Activated T-cell treated with anti-CD3 and anti-CD28 coated beads, Interleukin-2, amount 50 U/mL, for 48 hours (primary cell): Measurements from ENCODE around the gene MAPK6.
"Not testable (repeated sequence)": the region's sequence is repeated elsewhere in the genome, so short reads cannot be mapped to it uniquely, and the experiment has no call there.

Experiments
- DNase-seq, 2 experiments: peaks; one replicate each; pipeline ENCODE4 v3.0.0-alpha.2; 2020

The MAPK6 gene

DNA sequence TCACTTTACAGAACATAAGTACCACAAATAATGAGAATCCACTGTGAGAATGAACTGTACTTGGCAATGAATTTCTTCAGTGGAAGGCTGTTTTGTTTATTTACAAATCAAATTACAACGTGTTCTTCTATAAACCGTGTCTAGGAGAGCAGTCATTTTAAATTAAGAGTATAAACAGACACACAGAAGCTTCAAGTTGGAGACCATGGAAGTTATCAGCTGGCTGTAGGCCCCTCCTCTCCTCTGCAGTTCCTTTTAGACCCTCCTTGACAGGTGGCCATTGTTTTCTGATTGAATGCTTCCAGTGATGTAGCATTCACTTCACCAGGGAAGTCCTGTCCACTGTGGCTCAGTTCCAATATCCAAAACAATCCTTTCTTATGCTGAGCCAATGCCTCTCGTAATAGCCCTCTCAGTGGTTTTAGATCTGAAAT is 7.3 kb upstream of the MAPK6 start:
- DNase-seq: no peak

DNA sequence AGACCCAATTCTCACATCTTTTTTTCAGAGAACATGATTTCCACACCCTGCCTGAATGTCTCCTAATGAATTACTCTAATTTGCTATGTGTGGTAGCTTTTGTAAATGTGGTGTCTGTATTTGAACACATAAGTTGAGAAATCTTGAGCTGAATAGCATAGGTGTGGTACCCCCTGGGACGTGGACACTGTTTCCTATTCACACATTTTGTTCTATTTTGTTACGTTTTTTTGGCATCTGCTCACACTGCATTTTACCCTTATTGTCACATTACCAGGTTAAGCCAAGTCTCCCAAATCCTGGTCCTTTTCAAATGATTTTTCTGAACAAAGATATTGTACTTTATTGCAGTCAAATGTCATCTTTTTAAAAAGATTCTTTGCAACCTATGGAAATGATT is 6.8 kb upstream of the MAPK6 start:
- DNase-seq: no peak

DNA sequence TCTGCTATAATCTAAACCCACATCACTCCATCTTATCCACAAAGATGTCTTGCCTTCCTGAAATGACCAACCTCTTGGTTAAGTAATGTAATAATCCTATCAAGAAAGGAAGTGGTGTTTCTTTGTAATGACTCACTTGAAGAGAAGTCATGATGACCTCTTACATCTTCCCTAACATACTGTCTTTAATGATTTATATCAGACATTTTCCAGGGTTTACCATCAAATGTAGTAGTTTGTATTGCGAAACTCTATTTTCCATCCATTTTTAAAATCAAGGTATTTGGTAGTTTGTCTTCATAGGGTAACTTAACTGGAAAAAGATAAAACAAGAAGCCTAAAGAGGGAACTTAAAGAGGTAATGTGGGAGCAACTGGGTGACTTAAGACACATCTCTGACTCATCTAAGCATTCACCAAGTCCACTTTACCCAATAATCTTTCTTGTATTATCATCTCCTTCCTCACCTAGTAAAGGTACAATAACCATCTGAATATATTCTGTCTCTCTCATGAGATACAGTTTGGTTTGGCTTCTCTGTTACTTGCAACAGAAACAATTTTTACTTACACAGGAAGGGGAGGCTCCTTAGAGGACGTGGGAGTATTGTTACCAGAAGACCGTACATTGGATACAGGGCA is 5.7 kb upstream of the MAPK6 start:
- no peak for DNase-seq

DNA sequence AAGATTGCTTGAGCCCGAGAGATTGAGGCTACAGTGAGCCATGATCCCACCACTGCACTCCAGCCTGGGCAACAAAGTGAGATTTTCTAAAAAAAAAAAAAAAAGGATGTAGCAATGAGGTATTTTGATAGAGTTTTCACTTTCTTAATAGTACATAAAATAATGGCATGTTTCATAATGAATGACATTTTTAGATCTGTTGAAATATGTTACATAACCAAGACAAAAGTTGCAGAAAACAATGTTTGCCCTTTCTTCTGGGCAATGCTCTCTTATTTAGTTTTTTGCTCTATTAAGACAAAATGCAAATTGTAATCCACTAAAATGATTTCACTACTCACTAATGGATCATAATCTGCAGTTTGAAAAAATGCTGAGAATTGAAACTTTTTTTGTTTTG is 4.4 kb upstream of the MAPK6 start:
- DNase-seq: no peak

DNA sequence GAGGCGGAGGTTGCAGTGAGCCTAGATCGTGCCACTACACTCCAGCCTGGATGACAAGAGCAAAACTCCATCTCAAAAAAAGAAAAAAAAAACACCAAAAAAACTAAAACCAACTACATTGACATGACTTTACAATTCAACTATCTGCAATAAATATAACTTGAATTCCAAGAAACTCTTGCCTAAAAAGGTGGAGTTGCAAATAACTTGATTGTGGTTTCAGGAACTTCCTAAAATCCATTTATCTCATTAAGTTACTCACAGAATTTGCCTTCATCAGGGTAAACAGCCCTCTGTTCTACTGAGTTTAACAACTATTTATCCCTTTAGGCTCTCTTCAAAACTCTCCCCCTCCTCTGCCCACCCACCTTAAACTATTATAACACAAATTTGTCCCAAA is 2.7 kb upstream of the MAPK6 start:
- no peak for DNase-seq

DNA sequence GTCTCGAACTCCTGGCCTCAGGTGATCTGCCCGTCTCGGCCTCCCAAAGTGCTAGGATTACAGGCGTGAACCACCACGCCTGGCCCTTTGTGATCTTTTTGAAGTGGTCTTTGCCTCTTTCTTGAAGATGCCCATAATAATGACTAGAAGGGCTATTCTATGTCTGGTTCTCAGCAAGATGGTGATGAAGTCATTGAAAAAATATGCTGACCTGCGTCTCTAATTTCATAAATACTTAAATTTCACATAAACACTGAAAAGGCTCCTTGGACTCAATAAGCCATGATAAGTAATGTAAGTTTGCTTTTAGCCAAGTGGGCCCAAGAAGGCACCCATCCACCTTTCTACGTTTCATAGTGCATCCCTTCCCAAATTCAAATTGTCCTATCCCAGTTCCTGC is 775 bp upstream of the MAPK6 start:
- no peak for DNase-seq

DNA sequence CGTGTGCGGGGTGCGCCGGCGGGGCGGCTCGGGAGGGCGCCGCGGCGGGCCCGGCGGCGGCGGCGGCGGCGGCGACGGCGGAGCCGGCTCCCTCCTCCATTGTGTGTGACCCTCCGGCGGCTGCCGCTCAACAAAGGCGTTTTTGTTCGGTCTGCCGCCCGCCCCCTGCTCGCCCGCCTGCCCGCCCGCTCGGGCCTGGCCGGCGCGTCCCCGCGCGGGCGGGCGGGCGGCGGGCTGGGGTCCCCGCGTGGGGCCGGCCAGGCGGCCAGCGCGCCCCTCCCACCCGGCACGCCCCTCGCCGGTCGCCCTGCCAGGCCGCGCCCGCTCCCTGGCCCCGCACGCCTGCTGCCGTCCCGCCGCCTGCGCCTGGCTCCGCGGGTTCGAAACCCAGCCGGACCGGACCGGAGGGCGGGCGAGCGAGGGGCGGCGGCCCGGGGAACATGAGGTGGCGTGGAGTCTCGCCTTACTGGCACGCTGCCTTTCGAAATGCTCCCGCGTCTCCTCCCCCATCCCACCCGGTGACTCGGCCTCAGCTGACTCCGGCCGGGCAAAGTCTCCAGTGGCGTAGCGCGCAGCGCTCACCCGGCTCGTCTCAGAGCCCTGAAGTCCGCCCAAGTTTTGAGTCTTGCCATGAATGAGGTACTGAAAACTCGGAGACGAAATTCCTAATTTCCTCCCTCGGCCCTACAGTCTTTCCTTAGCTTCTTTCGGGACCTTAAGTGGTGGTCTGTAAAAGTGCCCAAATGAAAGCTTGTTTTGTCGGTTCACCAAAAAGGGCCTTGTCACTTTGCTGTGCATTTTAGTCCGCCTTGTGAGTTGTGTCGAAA is 588 bp downstream of the MAPK6 start:
- DNase-seq: peak; percentile 82 to 84

DNA sequence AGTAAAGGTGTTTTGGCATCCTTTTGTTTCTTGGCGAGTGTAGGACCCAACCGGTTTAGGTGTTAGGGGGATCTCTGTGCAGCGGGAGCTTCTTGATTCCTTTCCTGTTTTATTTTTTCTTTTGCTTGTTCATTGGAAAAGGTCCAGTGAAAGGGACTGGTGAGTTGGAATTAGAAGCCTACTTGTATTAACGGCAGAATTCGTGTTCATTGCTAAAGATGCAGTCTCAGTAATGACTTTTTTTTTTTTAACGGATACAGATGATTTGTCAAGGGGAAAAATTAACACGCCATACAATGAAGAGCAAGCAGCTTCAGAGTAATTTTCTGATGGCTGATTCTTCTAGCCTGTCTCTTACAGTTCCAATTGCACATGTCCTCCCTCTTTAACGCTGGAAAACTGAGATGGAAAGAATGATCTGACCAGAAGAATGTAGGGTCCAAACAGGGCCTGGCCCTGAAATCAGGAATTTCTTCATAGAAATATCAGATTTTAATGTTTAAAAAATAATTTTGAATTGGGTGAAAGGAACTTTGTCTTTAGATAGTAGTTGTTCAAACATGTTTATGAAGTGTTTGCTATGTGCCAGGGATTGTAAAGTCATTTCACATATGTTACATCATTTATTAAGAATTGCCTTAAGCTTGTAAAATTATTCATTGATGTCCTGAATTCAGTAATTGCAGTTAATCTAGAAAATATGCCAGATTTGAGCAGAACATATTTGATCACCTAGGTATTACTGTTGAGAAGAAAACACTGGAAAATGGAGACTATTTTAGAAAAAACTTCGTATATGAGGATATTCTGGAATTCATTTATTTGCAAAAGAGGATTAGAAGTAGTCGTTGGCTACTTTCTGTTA is 1.4 kb downstream of the MAPK6 start:
- DNase-seq: no peak

DNA sequence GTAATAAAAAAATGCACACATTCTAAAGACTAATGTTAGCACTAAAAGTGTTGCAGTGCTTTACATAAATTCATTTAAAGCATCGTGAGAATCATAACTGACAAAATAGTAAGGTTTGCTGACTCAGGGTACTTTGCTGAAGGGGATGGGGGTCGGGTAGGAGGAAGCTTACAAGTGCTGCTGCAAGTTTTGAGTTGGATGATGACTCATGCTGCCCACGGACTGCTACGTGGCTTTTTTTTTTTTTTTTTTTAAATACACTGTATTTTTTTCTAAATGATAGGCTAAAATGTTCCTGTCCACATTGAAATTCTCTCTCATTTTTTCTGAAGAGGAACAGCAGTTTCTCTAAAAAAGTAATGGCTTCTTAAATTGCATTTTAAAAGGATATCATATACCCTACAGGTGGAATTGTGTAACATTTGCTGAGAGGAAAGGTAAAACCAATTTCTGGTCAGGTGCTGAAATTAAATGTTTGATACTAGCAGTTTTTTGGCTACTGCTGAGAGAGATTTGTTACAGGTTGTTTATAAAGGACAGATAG is 2.2 kb downstream of the MAPK6 start:
- peak; percentile 59 to 68 for DNase-seq

DNA sequence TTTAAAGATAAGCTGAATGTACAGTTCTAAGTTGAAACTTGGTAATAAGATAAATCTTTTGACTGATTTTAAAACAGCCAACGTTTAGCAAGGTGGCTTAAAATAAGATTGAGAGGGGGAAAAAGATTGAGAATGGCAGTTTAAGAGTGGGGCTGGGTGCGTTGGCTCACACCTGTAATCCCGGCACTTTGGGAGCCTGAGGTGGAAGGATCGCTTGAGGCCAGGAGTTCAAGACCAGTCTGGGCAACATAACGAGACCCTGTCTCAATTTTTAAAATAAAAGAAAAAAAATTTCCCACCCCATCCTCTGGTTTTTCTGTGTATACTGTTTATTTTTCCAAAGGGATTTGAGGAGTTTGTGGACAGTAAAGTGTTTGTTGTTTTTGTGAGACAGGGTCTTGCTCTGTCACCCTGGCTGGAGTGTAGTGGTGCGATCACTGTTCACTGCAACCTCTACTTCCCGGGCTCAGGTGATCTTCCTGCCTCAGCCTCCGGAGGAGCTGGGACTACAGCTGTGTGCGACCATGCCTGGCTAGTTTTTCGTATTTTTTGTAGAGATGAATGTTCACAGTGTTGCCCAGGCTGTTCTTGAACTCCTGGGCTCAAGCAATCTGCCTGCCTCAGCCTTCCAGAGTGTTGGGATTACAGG is 3.0 kb downstream of the MAPK6 start:
- no peak for DNase-seq

DNA sequence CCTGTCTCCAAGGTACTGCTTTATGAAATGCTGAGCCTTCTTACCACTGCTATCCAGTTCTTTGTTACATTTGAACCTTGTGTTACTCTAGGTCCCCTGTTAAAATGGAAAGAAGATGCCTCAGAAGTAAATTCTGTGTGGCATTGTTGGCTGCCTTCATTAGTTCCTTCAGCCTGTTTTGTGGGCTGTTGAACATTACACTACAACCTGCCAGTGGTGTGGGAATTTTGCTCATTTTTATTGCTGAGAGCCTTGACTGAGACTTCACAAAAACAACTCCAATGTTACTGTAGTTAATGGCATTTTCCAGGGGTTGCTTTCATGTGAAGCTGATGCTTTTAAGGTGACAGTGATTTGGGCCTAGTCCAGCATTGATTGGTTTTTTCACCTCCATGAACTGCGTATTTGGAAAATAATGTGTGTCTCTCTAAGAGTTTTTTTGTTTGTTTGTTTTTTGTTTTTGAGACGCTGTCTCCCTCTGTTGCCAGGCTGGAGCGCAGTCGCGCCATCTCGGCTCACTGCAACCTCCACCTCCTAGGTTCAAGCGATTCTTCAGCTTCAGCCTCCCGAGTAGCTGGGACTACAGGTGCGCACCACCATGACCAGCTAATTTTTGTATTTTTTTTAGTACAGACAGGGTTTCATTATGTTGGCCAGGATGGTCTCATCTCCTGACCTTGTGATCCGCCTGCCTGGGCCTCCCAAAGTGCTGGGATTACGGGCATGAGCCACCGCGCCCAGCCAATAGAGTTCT is 4.3 kb downstream of the MAPK6 start:
- no peak for DNase-seq

DNA sequence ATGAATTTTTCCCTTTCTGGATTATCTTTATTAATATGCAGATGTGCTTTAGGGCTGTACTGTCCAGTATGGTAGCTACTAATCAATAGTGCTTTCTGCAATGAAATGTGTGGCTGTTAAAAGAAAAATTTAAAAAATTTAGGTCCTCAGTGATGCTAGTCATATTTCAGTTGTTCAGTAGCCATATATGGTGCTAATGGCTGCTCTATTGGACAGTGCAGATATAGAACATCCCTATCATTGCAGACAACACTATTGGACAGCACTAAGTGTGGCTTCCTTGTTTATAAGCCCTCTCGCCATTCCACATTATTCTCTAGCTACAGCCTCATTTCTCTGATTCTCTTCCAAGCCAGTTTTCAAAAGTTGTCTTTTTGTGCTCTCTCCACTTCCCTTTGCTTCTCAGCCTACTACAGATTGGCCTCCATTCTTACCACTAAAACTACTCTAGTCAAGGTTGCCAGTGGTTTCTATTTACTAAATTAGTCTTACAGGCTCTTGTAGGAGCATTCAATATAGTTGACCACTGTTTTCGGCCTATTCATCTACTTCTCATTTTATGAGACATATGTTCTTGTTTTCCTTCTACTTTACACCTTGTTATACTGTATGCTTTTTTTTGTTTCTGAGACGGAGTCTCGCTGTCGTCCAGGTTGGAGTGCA is 9.5 kb downstream of the MAPK6 start:
- DNase-seq: no peak

DNA sequence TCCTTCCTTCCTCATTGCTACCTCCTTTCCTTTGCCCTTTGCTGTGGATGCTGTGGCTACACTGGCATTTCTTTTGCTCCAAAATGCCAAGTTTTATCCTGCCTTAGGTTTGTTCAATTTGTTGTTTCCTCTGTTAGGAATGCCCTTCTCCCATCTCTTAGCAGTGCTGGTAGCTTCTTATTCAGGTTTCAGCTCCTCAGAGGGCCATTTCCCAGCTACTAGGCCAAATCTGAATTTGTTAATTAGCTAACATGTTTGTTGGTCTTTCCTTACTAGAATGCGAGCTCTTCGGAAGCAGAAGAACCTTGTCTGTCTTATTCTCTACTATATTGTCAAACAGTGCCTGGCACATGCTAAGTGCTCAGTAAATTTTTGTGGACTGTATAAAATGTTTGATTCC is 11.0 kb downstream of the MAPK6 start:
- DNase-seq: no peak

DNA sequence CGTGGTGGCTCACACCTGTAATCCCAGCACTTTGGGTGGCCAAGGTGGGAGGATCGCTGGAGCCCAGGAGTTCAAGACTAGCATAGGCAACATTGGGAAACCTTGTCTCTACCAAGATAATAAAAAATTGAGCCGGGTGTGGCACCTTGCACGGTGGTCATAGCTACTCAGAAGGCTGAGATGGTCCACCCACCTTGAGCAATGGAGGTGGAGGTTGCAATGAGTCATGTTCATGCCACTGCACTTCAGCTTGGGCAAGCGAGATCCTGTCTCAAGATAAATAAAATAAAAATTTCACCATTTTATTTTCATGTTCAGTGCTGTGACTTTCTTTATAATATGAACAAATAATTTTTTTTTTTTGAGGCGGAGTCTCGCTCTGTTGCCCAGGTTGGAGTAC is 12.5 kb downstream of the MAPK6 start:
- DNase-seq: no peak

DNA sequence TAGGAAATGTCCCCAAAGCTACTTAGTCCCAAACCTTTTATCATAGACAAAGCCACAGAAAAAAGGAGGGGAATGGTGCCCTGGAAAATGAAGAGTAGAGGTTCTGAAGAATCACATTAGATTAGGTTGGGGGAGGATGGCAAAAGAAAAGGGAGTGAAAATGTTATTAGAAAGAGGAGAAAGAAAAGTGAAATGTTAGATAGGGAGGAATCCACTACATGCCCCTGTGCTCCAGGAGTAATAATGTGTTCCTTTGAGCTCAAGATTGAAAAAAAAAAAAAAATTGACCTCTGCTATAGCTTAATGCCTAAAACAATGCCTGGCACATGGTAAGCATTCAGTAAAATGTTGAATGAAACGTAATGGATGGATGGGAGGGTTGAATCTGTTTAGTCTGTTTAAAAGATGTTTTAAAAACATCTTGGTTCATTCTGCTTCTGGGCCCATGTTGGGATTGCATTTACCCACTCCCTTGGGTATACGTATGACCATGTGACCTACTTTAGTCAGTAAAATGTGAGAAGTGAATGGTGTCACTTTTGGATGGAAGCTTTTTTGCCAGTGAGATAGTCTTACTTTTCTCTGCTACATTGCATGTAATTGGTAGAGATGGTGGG is 19.0 kb downstream of the MAPK6 start:
- no peak for DNase-seq

DNA sequence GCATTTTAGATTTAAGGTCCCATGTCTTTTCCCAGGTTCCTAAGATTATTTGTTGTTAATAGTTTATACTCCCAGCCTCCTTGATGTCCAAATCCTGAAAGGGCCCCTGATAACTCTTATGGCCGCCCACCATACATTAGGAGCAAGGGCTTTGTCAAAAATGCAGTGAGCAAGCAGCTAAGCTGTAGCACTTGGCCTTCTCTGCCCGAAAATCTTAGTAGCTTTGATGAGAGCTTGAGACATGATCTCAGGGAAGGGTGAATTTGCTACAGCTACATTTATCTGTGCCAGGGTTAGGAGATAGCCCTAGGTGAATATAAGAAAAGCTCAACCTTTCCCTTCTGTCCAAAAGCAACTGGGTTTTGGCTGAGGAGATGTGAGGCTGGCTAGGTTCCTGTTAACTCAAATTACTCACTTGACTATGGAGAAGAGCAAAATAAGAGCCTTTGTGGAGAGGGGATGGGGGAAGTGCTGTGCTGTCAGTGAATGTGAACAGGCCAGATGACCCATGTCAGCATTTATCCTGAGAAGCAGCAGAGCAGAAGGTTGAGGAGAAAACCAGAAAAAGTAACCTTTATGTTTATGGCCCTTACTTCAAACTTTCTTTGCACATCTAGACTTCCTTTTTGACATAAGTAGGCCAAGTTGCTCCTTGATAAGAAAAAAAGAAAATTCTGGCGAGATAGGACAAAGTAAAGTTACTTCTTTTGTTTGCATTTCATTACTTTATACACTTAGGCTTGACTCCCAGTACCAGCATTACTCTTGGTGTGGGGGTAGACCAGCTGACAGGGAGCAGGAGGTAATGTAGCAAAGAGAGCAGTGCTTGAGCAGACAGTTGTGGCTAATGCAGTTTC is 21.1 kb downstream of the MAPK6 start:
- no peak for DNase-seq

DNA sequence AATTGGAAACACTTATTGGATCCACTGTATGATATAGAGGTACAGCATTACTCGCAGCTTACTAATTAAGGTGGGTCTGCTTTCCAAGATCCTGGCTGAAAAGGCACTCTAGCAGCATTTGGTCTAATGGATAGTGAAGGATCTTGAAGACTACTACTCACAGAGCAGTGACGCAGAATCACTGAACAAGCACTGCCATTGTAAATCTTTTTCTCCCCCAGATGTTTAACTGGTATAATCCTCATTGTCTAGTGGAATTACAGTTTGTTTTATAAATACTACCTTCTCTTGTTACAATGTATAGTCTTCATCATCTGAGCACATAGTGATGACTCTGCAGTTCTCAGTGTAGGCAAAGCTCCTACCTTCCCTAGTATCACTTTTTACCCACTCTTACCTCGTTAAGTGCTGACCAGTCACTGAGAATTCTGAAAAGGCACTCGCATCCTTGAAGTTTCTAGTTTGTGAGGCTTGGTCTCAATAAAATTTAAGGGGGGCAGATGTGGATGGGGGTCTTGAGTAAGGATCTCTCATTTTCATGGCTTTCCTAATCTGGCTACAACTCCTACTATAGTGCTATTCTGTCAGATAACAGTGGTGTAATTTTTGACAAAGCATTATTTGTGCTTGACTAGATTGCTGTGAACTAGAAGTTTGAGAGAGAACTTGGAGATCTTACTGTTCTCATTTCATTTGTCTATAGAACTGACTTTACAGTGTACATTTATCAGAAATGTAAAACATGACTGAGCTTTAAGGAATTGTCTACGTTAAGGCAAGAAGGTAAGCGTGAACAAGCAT is 23.2 kb downstream of the MAPK6 start:
- no peak for DNase-seq

DNA sequence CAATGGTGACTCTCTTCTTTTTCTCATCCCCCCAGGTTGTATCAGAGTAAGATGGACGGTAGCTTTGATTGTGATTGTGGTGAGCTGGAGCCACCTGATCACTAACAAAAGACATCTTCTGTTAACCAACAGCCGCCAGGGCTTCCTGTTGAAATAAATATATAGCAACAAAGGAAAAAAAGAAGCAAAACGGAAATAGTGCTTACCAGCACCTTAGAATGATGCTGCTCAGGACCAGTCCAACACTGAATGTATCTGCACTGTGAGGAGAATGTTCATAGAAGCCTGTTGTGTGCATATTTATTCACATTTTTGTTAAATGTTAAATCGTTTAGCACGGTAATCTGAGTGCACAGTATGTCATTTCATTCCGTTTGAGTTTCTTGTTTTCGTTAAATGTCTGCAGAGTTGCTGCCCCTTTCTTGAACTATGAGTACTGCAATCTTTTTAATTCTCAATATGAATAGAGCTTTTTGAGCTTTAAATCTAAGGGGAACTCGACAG is 26.8 kb downstream of the MAPK6 start:
- not testable (repeated sequence) for DNase-seq

DNA sequence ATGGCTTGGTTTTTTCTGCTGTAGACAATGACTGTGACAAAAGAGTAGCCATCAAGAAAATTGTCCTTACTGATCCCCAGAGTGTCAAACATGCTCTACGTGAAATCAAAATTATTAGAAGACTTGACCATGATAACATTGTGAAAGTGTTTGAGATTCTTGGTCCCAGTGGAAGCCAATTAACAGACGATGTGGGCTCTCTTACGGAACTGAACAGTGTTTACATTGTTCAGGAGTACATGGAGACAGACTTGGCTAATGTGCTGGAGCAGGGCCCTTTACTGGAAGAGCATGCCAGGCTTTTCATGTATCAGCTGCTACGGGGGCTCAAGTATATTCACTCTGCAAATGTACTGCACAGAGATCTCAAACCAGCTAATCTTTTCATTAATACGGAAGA is 27.5 kb downstream of the MAPK6 start:
- DNase-seq: not testable (repeated sequence)
